Stomach (tissue), 4 donors: Measurements from ENCODE around the gene WNK2.

Source experiments
- EP300 ChIP-seq: sonication (generic); formaldehyde crosslinking; IDR thresholded peaks from one replicate; pipeline ENCODE4 v1.6.1; 2017; ENCODE audit warnings: antibody characterized with exemption
- POLR2A ChIP-seq, 4 donors: fragments of 450-650 bp; IDR thresholded peaks; one replicate each; pipeline ENCODE4 v1.6.1; 2016; ENCODE audit warnings: antibody characterized with exemption in 4 of 4, control low read depth in 2 of 4, mild to moderate bottlenecking in 1 of 4, moderate library complexity in 1 of 4
- POLR2AphosphoS5 ChIP-seq, 3 donors: sonication (generic); formaldehyde crosslinking; IDR thresholded peaks; one replicate each; pipeline ENCODE4 v1.6.1; 2016; ENCODE audit warnings: antibody characterized with exemption in 3 of 3
- TF ChIP-seq, protein P1 (sequence below), 7 experiments: fragments of 450-650 bp in 4 of 7; fragments of 200-600 bp in 3 of 7; sonication (generic) in 3 of 7; IDR thresholded peaks; one replicate each; pipeline ENCODE4 v1.5.1; 2016 to 2019; ENCODE audit warnings: antibody characterized with exemption in 7 of 7, control low read depth in 2 of 7, mild to moderate bottlenecking in 1 of 7

DNA sequence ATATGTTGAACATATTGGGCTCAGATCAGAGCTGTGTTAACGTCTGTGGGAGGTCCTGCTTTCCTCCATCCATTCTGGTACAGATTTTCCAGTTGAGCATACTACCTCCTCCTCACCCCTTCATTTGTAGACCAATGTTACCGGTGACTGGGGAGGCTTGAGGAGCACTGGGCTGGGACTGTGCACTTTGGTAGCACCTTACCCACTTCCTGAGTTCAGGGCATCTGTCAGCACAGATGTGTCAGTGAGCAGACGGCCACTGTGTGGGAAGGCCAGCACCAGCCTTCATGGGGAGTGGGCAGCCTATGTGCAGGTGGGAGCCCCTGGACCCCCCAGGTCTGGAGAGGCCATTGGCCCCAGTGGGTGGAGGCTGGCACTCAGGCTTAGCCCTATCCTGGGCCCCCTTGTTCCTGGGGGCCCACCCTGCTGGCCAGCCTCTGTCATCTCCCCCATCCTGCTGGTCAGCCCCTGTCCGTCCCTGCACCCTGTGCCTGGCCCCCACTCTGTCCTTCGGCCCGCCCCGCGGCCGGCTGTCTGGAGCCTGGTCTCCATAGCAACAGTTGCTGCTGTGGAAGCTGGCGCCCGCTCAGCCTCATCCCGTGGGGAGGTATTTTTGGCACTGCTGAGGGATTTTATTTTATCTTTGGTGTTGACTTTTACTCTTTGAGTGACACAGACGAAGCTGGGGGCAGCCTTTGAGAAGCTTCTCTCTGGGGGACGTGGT, 21.3 kb downstream of the WNK2 start:
- TF ChIP-seq, protein P1, sequence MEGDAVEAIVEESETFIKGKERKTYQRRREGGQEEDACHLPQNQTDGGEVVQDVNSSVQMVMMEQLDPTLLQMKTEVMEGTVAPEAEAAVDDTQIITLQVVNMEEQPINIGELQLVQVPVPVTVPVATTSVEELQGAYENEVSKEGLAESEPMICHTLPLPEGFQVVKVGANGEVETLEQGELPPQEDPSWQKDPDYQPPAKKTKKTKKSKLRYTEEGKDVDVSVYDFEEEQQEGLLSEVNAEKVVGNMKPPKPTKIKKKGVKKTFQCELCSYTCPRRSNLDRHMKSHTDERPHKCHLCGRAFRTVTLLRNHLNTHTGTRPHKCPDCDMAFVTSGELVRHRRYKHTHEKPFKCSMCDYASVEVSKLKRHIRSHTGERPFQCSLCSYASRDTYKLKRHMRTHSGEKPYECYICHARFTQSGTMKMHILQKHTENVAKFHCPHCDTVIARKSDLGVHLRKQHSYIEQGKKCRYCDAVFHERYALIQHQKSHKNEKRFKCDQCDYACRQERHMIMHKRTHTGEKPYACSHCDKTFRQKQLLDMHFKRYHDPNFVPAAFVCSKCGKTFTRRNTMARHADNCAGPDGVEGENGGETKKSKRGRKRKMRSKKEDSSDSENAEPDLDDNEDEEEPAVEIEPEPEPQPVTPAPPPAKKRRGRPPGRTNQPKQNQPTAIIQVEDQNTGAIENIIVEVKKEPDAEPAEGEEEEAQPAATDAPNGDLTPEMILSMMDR (IDR thresholded peaks at IDR 0.05): no peak
- TF ChIP-seq POLR2A (IDR thresholded peaks at IDR 0.05) (no peak), POLR2AphosphoS5 (IDR thresholded peaks at IDR 0.05) (no peak), EP300 (no peak)
